Erythroblast (primary cell): ENCODE measurements around the gene ST6GALNAC2.
"Not testable (repeated sequence)": the region's sequence is repeated elsewhere in the genome, so short reads cannot be mapped to it uniquely, and the experiment has no call there.

ENCODE experiments used
- DNase-seq, 2 experiments: peaks; one replicate each; lab custom pipeline; 2025; lab: John Stamatoyannopoulos, UW
- GATA1 ChIP-seq: IDR thresholded peaks from 2 replicates; pipeline ENCODE4 v1.6.1; 2011; ENCODE audit warnings: low read depth, mild to moderate bottlenecking, control low read depth, low read length, moderate library complexity
- POLR2A ChIP-seq: IDR thresholded peaks from 2 replicates; pipeline ENCODE4 v1.6.1; 2011; ENCODE audit warnings: mild to moderate bottlenecking, low read length

Gene ST6GALNAC2

GRCh38 chr17:76585649-76586593 is at the start of gene ST6GALNAC2:
Gene ST6GALNAC2 (minus strand): TSS chr17:76585860. CDS start chr17:76585808, 52 bp downstream.
- TF ChIP-seq GATA1: no peak
- TF ChIP-seq POLR2A: no peak
- DNase-seq: peak; percentile 69 to 71

- DNase-seq: no peak
- no peak for TF ChIP-seq GATA1
- no peak for TF ChIP-seq POLR2A
Measured at GRCh38 chr17:76635039-76635438, 49.4 kb upstream of the ST6GALNAC2 start.

- no peak for DNase-seq
- no peak for TF ChIP-seq POLR2A
- TF ChIP-seq GATA1: no peak
Measured at GRCh38 chr17:76633628-76634328, 48.1 kb upstream of the ST6GALNAC2 start.

- no peak for DNase-seq
- no peak for TF ChIP-seq GATA1
- TF ChIP-seq POLR2A: no peak
Measured at GRCh38 chr17:76631821-76632565, 46.3 kb upstream of the ST6GALNAC2 start.

GRCh38 chr17:76630151-76630550 is 44.5 kb upstream of the ST6GALNAC2 start:
- DNase-seq: no peak
- TF ChIP-seq GATA1 (no peak), POLR2A (no peak)

GRCh38 chr17:76627510-76627909 is 41.9 kb upstream of the ST6GALNAC2 start:
- no peak for DNase-seq
- TF ChIP-seq POLR2A: no peak
- TF ChIP-seq GATA1: no peak

- no peak for DNase-seq
- TF ChIP-seq GATA1 (no peak), POLR2A (no peak)
Measured at GRCh38 chr17:76626442-76626841, 40.8 kb upstream of the ST6GALNAC2 start.

- TF ChIP-seq GATA1 (no peak), POLR2A (no peak)
- DNase-seq: no peak
Measured at GRCh38 chr17:76625496-76625895, 39.8 kb upstream of the ST6GALNAC2 start.

- DNase-seq: peak; percentile 75 to 86
- no peak for TF ChIP-seq GATA1
- no peak for TF ChIP-seq POLR2A
Measured at GRCh38 chr17:76623271-76624146, 37.8 kb upstream of the ST6GALNAC2 start.

GRCh38 chr17:76617838-76618237 is 32.2 kb upstream of the ST6GALNAC2 start:
- DNase-seq: no peak
- no peak for TF ChIP-seq POLR2A

GRCh38 chr17:76614912-76615617 is 29.4 kb upstream of the ST6GALNAC2 start:
- TF ChIP-seq POLR2A (no peak), GATA1 (no peak)
- DNase-seq: no peak

GRCh38 chr17:76614064-76614759 is 28.6 kb upstream of the ST6GALNAC2 start:
- DNase-seq: not testable (repeated sequence)
